Measurements from ENCODE around the gene IL13. TPM values are rescaled to one million over a fixed set of nuclear protein-coding genes. Genes with fewer than 3 reads are reported as not detected.
"Not testable (repeated sequence)": the region's sequence is repeated elsewhere in the genome, so short reads cannot be mapped to it uniquely, and the experiment has no call there.

Gene IL13
- polyA plus RNA-seq, 12 donors, result 0.18 to 0.29 TPM; not detected in 10

- no peak for DNase-seq
Observed at GRCh38 chr5:132688536-132689339, 30.8 kb downstream of the IL13 start.

- DNase-seq, result no peak
Observed at GRCh38 chr5:132689513-132689912, 31.5 kb downstream of the IL13 start.

- no peak for DNase-seq
Observed at GRCh38 chr5:132690156-132690555, 32.2 kb downstream of the IL13 start.

GRCh38 chr5:132691755-132692631 lies 34.0 kb downstream of the IL13 start:
- DNase-seq, result not testable (repeated sequence)

- no peak for DNase-seq
Observed at GRCh38 chr5:132692632-132692967, 34.6 kb downstream of the IL13 start.

GRCh38 chr5:132695956-132696355 lies 38.0 kb downstream of the IL13 start:
- DNase-seq, result no peak

GRCh38 chr5:132704875-132705274 lies 46.9 kb downstream of the IL13 start:
- no peak for DNase-seq

GRCh38 chr5:132708645-132709044 lies 50.7 kb downstream of the IL13 start:
- DNase-seq, result no peak

Other genes starting within 250 kb of the IL13 start
- 10 to 100 TPM in 2 of 12 donors, 1 to 10 TPM in 9, not detected in 1; 5.6 to 22.8 (median 8.9) TPM for gene IRF1, start 167.4 kb upstream of the IL13 start, polyA plus RNA-seq (ENCODE audit: insufficient read length in 12 of 12)
- gene IL5, start 114.7 kb upstream of the IL13 start, polyA plus RNA-seq (ENCODE audit: insufficient read length in 12 of 12), result under 1 TPM in 1 of 12 donors, not detected in 11; 0.47 TPM
- 10 to 100 TPM in 11 of 12 donors, not detected in 1; 18.1 to 37.4 (median 25.8) TPM for gene RAD50, start 101.2 kb upstream of the IL13 start, polyA plus RNA-seq (ENCODE audit: insufficient read length in 12 of 12)
- not detected for gene IL4, start 15.8 kb downstream of the IL13 start, polyA plus RNA-seq (ENCODE audit: insufficient read length in 12 of 12)
- 10 to 100 TPM in 4 of 12 donors, 1 to 10 TPM in 7, not detected in 1; 7.4 to 23.5 (median 8.9) TPM for gene KIF3A, start 79.4 kb downstream of the IL13 start, polyA plus RNA-seq (ENCODE audit: insufficient read length in 12 of 12)
- gene CCNI2, start 89.3 kb downstream of the IL13 start, polyA plus RNA-seq (ENCODE audit: insufficient read length in 12 of 12), result 1 to 10 TPM in 2 of 12 donors, under 1 TPM in 8, not detected in 2; 0.11 to 1.8 (median 0.77) TPM
- 10 to 100 TPM in 11 of 12 donors, not detected in 1; 33.8 to 65.4 (median 44.1) TPM for gene SEPTIN8, start 119.1 kb downstream of the IL13 start, polyA plus RNA-seq (ENCODE audit: insufficient read length in 12 of 12)
- gene SOWAHA, start 155.1 kb downstream of the IL13 start, polyA plus RNA-seq (ENCODE audit: insufficient read length in 12 of 12), result 1 to 10 TPM in 1 of 12 donors, under 1 TPM in 8, not detected in 3; 0.05 to 6.4 (median 0.09) TPM
- gene SHROOM1, start 172.5 kb downstream of the IL13 start, polyA plus RNA-seq (ENCODE audit: insufficient read length in 12 of 12), result 1 to 10 TPM in 11 of 12 donors, not detected in 1; 1.4 to 5.4 (median 3.0) TPM
- 1 to 10 TPM in 3 of 12 donors, under 1 TPM in 7, not detected in 2; 0.34 to 1.4 (median 0.87) TPM for gene GDF9, start 208.3 kb downstream of the IL13 start, polyA plus RNA-seq (ENCODE audit: insufficient read length in 12 of 12)
- gene UQCRQ, start 208.5 kb downstream of the IL13 start, polyA plus RNA-seq (ENCODE audit: insufficient read length in 12 of 12), result 100 to 1,000 TPM in 11 of 12 donors, not detected in 1; 109 to 280 (median 181) TPM
- gene LEAP2, start 215.5 kb downstream of the IL13 start, polyA plus RNA-seq (ENCODE audit: insufficient read length in 12 of 12), result 1 to 10 TPM in 9 of 12 donors, under 1 TPM in 1, not detected in 2; 0.92 to 4.0 (median 2.3) TPM

All from muscle of arm (tissue), 12 donors.